SHP77 (cell line): ENCODE data around the gene ASCL4.
A peak's percentile ranks its signal among the peaks of the same experiment; 100 is the strongest.
"Not testable (repeated sequence)": the region's sequence is repeated elsewhere in the genome, so short reads cannot be mapped to it uniquely, and the experiment has no call there.

Experiments
- DNase-seq, 2 experiments: peaks; one replicate each; lab custom pipeline; 2025; lab: John Stamatoyannopoulos, UW

ASCL4 gene

GRCh38 chr12:107774349-107775029, at the start of gene ASCL4:
Gene ASCL4 (plus strand): TSS chr12:107774704. CDS start chr12:107775219, 515 bp downstream.
- no peak for DNase-seq

GRCh38 chr12:107727327-107727726, 47.2 kb upstream of the ASCL4 start:
- DNase-seq: not testable (repeated sequence)

DNA sequence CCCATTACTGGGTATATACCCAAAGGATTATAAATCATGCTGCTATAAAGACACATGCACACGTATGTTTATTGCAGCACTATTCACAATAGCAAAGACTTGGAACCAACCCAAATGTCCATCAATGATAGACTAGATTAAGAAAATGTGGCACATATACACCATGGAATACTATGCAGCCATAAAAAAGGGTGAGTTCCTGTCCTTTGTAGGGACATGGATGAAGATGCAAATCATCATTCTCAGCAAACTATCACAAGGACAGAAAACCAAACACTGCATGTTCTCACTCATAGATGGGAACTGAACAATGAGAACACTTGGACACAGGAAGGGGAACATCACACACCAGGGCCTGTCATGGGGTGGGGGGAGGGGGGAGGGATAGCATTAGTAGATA, 46.8 kb upstream of the ASCL4 start:
- not testable (repeated sequence) for DNase-seq

GRCh38 chr12:107730618-107731341, 43.7 kb upstream of the ASCL4 start:
- DNase-seq: no peak

DNA sequence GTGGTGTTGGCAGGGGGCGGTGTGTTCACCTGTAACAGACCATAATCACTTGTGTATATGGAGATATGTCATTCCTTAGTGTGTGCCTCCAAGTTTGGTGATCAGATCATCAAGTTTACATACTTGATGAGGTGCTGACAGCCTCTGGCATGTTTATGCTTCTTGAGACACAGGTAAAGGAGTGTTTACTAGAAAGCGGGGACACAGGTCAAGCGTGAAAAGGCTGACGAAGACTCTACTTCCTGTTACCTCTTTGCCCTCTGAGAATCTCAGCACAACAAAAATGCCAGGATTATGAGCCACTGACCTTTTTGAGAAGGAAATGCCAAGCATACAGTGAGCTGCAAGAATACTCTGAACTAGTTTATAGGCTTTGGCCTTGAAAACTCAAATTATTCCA, 43.1 kb upstream of the ASCL4 start:
- DNase-seq: no peak

- no peak for DNase-seq
Measured at GRCh38 chr12:107732365-107732764, 42.1 kb upstream of the ASCL4 start.

DNA sequence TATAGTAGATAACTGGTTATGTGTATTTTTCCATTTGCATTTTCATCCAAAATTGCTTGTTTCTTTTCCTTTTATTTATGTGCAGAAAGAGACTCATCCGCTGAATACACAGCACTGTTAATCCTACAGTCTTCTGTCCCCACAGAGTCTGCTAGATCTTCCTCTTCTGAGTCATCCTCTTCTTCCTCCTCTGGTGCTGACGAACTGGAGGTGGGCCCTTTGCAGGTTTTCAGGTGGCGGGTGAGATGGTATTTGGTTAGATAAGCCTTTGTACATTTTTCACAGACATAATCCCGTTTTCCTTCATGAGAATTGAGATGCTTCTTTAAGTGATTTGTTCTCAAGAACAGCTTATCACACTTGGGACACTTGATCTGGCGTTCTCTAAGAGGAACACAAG, 40.4 kb upstream of the ASCL4 start:
- no peak for DNase-seq

GRCh38 chr12:107735763-107736162, 38.7 kb upstream of the ASCL4 start:
- no peak for DNase-seq

DNA sequence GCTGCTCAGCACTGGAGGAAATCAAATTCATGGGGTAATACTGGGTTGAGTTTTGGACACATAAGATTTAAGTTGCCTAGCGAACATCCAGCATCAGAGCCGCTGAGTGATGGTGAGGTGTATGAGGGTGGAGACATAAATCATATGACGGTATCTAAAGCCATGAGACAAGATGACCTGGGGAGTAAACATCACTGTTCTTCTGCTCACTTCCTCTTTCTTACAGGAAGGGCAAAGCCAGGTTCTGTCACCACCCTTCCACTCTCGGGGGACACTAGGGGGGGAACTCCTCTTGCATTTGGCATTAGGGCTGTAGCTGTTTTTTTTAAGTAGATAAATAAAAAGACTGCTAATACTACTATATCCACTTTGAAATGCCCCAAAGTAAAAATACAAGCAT, 37.6 kb upstream of the ASCL4 start:
- no peak for DNase-seq

- no peak for DNase-seq
Measured at GRCh38 chr12:107748472-107748871, 26.0 kb upstream of the ASCL4 start.

DNA sequence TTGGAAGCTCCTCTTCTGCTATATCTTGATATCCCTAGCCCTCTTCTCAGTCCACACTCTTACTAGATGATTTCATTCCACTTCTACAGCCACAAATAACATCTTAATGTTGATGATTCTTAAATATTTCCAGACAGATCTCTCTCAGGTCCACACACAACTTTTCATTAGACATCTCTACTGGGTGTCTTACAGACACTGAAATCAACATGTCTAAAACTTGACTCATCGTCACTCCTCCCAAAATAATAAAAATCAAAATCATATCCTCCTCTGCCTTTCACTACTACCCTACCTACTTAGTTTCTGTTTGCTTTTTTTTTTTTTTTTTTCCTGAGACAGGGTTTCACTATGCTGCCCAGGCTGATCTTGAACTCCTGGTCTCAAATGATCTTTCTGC, 25.4 kb upstream of the ASCL4 start:
- DNase-seq: no peak

- DNase-seq: peak in 1 of 2 experiments; percentile 7
Measured at GRCh38 chr12:107759410-107759809, 15.1 kb upstream of the ASCL4 start.

GRCh38 chr12:107760207-107760808, 14.2 kb upstream of the ASCL4 start:
- peak in 1 of 2 experiments; percentile 15 for DNase-seq

- DNase-seq: peak; percentile 91 to 95
Measured at GRCh38 chr12:107760809-107761501, 13.5 kb upstream of the ASCL4 start, which contains the start of gene PRDM4. Gene PRDM4 (minus strand): TSS chr12:107761137. CDS start chr12:107760515, 622 bp downstream.

GRCh38 chr12:107761502-107761904, 13.0 kb upstream of the ASCL4 start:
- DNase-seq: no peak

GRCh38 chr12:107762874-107763273, 11.6 kb upstream of the ASCL4 start:
- DNase-seq: no peak

DNA sequence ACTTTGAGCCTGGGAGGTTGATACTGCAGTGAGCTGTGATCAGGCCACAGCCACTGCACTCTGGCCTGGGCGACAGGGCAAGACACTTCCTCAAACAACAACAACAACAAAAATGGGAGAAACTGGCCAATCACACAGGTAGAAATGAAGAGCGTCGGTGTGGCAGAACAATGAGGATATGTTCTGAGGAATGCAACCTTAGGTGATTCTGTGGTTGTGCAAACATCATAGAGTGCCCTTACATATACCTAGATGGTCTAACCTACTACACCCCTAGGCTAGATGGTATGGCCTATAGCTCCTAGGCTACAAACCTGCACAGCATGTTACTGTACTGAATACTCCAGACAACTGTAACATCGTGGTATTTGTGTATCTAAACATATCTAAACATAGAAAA, 9.9 kb upstream of the ASCL4 start:
- no peak for DNase-seq

DNA sequence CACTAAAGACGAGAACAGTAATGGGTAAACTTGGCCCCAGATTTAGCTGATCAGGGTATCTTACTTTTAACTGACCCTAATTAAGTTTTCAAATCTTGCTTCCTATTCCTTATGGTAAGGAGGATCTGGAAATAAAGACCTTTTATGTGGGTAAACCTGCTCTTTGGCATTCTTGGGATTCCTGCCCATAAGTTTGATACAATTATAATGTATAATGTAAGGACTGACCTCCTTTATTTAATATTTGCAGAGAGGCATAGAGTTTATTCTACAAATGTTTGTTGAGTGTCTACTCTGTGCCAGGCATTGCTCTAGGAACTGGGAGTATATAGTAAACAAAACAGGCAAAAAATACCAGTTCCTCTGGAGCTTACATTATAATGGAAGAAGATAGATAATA, 9.2 kb upstream of the ASCL4 start:
- DNase-seq: no peak

DNA sequence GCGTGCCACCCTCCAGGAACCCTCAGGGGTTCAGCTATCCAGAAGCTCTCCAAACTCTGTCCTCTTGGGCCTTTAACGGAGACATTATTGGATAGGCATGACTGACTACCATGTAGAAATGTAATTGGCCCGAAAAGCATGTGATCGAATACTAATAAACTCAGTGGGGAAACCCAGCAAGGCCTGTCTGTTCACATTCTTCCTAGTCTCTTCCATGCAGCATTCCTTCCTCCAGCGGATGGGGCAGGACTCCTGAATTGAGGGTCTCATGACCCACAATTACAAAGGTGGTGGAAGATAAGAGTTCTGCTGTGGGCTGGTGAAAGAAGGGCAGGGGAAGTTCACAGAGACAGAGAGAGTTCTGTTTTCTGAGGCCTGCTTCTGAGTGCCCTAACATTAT, 7.0 kb upstream of the ASCL4 start:
- no peak for DNase-seq

GRCh38 chr12:107775093-107775721, 703 bp downstream of the ASCL4 start:
- no peak for DNase-seq

- no peak for DNase-seq
Measured at GRCh38 chr12:107776171-107776570, 1.7 kb downstream of the ASCL4 start.
